Sciatic nerve (tissue), 2 donors: ENCODE measurements around the gene ACBD7. TPM values are rescaled to one million over a fixed set of nuclear protein-coding genes. Genes with fewer than 3 reads are reported as not detected.

Source experiments
- ATAC-seq: fragments of 200-7000 bp; cut with Tn5 transposase; one replicate; pipeline ENCODE4 v1.9.1; 2020; ENCODE audit warnings: mild to moderate bottlenecking, moderate library complexity
- DNase-seq: peaks from one replicate; pipeline ENCODE4 v3.0.0-alpha.2; 2020; ENCODE audit warnings: low spot score
- intact Hi-C: fragments of 100-400 bp; cut with DNase I; formaldehyde crosslinking; loops from one replicate; pipeline ENCODE4 v1.14.2; 2022
- total RNA-seq: library from RNA; stranded (reverse); fragmentation: NEBNext Ultra II Directional; extraction: Animal tissue kit (Norgen Biotek cat#: 25700); gene quantifications from one replicate; pipeline ENCODE4 v1.2.1, GENCODE V29; 2021
- donor health status: DM: no; HTN: no; CAD: no.
- donor health status: DM: no; HTN: no; CAD: no.

Gene ACBD7
- 13.1 TPM for total RNA-seq

DNA sequence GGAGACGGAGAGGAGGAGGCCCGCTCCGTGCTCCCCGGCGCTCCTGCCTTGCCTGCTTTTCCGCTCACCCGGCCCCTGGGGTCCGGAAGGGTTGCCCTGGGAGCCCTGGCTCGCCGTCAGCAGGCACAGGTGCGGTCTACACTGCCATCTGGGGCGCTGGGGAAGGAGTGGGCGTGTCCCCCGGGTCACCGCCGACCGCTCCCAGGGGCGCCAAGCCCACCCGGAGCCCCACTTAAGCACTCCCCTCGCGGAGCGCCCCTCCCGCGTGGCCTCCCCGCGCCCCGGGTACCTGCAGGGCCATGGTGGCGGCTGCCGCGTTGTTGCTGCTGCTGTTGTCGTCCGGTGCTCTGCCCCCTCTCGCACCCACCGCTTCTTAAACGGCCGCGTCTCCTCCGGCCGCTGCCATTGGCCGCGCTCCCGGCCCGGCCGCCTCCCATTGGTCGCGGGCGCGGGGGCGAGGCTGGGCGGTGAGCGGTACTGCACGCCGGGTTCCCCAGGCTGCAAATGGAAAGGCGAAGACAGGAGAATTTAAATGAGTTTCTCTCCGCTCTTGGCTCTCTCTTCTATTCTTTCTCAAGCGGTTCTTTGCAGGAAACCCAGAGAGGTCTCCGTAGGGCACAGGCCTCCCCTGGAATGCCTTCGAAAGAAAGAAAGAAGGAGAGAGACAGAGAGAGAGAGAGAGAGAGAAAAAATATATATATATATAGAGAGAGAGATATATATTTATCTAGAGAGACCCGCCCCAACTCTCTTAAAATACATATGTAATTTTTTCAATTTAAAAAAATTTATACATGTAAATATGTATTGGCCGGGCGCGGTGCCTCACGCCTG, at the start of gene ACBD7:
TSS of gene ACBD7 (minus strand) at position 349 of the 834 bp plus-strand sequence. CDS start at position 301, 48 bp downstream.
- intact Hi-C loops: no loop called here
- DNase-seq (peak; percentile 79), ATAC-seq (peak; percentile 91)

DNA sequence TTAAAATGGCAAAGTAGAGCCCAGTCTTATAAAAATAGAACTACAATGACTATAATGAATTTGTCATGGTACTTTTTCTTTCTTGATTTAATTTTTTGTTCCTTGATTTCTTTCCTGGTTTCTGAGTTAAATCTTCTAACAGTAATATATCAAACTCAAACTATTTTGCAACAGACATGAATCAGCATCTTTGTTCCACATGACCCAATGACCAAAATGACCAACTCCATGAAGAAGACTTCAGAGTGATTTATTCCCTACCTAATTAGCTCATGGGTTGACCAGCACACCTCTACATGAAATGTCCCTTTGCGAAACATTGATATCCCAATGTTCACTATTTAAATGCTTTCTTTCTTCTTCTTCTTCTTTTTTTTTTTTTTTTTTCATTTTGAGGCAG, 49.1 kb upstream of the ACBD7 start:
- ATAC-seq: no peak
- intact Hi-C loops: no loop called here
- no peak for DNase-seq

DNA sequence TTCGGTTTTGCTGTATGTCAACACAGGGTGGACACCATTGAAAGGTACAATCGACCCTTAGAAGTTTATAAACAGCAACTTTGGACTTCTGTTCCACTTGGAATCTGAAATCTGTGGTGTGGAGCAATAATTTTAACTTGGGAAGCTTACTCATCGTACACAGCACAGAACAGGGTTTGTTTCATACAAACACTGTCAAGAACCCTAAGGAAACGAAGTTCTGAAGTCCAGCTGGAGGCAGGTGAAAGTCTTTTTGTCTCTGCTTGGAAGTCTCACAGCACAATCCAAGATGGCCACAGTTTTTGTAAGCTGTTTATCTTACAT, 48.4 kb upstream of the ACBD7 start:
- intact Hi-C loops: no loop called here
- no peak for DNase-seq
- ATAC-seq: no peak

DNA sequence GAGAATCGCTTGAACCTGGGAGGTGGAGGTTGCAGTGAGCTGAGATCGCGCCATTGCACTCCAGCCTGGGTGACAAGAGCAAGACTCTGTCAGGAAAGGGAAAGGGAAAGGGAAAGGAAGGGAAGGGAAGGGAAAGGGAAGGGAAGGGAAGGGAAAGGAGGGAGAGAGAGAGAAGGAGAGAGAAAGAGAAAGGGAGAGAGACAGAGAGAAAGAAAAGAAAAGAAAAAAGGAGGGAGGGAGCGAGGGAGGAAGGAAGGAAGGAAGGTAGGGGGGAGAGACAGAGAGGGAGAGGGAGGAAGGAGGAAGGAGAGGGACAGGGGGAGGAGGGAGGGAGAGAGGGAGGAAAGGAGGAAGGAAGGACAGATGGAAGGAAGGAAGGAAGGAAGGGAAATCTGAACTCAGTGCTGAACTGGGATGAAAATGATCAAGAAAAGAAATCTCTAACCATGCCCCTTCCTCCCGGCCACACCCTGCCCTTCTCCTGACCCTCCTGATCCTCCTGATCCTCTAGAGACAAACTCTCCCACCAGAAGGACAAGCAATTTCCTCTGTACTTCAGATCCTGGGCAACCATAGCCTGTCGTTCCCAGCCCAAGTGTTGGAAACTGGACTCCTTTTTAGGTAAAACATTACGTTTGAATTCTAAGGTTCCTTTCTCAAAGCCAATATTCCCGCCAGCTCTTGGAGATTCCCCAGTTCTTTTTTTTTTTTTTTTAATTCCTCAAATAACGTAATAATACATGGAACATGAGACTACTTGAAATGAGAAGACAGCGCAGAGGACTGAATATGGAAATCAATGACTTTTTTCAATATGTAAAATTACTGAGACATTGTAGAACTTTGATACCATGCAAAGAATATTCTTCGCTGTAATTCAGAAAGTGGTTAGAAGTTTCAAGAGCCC, 47.8 kb upstream of the ACBD7 start:
- intact Hi-C loops: no loop called here
- no peak for DNase-seq
- no peak for ATAC-seq

DNA sequence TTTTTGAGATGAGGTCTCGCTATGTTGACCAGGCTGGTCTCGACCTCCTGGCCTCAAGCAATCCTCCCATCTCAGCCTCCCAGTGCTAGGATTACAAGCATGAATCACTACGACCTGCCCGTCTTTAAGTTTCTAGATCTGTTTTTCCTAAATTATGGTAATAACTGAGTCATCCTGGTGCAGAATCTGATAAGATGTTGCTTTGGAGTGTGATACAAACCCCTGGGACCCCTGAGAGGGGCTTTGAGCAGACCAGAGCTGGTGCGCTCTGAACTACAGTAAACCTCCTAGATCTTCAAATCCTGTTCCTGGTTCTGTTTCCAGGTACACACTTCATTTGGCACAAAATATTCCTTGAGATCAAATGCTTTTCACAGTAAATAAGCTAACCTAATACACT, 42.8 kb upstream of the ACBD7 start:
- intact Hi-C loops: no loop called here
- ATAC-seq (no peak), DNase-seq (no peak)

DNA sequence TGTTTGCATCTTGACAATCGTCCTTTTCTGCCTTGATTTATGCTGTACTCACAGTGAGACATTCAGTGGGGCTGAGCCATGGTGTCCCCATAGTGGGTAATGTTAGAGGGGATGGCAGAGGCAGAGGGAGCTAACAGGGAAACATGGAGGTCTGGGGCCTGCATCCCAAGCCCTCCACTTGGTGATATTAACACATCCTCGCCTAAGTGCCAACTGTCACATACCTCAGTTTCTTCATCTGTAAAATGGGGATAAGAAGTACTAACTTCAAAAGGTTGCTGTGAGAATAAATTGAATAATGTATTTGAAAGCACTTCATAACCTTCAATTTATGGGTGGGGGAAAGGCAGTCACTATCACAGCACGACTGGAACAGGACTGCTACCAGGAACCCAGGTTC, 36.3 kb upstream of the ACBD7 start:
- no peak for DNase-seq
- intact Hi-C loops: no loop called here
- no peak for ATAC-seq

DNA sequence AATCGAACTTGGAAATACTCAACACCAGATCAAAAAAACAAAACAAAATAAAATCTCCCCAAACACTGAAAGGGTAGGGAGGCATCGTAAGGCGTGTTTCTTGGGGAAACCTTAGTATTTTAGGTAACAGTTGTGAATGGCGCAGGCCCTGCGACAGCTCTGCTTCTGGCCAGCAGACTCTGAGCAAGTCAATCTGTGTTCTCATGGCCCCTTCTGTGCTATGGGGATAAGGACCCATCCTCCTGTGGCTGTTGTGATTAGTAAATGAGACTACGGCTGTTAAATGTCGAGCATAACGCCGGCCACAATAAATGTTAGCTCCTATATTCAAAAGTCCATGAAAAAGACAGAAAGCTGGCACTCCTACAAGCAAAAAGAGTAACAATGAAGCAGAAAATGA, 35.6 kb upstream of the ACBD7 start:
- intact Hi-C loops: no loop called here
- no peak for ATAC-seq
- no peak for DNase-seq

DNA sequence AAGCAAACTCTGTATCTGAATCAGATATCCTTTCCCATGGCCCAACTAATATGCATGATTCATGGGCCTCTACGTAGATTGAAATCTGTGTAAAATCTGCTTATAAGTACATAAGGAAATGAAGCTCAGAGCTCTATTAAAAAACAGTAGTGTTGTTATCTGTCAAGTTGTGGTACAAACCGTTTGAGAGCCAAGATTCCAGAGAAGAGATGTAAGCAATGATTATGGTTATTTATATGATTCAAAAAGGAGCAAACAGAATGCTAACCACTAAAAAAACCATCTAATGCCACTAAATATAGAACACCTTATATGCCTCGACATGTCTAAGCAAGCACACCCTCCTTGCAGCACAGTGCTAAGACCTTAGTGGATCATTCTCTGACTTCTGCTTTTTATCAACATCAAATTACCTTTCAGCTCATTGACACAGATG, 35.2 kb upstream of the ACBD7 start:
- ATAC-seq (no peak), DNase-seq (no peak)
- intact Hi-C loops: no loop called here

DNA sequence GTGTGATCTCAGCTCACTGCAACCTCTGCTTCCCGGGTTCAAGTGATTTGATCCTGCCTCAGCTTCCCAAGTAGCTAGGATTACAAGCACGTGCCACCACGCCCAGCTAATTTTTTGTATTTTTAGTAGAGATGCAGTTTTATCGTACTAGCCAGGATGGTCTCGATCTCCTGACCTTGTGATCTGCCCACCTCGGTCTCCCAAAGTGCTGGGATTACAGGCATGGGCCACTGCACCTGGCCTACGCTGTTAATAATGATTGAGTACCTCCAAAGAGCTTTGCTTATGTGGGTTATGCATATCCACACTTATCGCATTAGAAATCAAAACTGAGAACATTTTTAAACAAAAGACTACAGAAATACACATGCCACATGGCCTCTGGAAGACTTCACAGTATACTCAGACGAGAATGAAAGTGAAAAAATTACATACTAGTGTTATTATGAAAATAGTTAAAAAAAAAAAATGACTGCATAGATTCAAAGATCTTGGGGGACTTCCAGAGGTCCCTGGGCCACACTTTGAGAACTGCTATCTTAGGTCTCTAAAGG, 34.0 kb upstream of the ACBD7 start:
- ATAC-seq (no peak), DNase-seq (no peak)
- intact Hi-C loops: no loop called here

DNA sequence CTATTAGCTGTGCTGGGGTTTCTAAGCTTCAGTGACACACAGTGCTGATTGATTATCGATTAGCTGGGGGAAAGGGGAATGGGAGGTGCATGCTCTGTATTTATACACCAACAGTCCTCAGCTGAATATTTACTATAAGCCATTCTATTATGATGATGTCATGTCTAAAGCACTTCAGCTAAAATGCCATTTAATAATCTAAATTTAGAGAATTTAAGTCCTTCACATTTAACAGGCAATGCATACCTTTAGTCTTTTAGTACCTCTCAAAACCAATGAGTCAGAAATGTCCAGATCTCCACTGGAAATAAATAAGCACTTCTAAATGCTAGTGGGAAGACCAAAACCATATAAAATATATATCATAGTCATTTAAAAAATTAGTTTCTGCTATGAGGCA, 33.1 kb upstream of the ACBD7 start:
- ATAC-seq (no peak), DNase-seq (no peak)
- intact Hi-C loops: no loop called here

DNA sequence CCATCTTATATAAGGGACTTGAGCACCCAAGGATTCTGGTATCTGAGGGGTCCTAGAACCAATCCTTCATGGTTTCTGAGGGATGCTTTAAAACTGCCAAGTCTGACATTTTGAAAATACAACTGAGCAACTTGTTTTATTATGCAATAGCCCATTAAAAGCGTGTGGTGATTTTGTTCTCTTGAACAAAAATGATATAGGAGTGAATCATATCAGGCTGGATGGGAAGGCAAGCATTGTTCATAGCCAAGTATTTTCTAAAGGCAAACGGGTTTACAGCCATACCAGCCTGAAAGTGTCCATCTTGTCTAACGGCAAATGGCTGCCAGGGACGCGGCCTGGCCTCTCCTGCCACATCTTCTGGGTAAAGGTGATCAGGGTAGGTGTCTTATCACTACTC, 31.9 kb upstream of the ACBD7 start:
- intact Hi-C loops: no loop called here
- ATAC-seq (no peak), DNase-seq (no peak)

DNA sequence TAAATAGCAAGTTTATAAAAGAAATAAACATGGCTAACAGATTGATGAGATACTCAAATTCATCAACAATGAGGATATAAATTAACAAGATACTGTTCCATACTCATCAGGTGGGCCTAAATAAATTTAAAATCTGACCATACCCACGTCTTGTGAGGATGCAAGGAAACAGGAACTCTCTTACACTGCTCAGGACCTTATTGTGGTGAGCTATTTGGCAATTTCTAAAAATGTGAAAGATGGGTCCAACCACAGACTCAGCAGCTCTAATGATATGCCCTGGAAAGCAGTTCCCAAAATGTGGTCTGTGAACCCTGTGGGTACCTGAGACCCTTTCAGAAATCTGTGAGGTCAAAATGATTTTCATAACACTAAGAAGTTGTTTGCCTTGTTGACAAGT, 30.0 kb upstream of the ACBD7 start:
- intact Hi-C loops: no loop called here
- DNase-seq: no peak
- ATAC-seq: no peak

DNA sequence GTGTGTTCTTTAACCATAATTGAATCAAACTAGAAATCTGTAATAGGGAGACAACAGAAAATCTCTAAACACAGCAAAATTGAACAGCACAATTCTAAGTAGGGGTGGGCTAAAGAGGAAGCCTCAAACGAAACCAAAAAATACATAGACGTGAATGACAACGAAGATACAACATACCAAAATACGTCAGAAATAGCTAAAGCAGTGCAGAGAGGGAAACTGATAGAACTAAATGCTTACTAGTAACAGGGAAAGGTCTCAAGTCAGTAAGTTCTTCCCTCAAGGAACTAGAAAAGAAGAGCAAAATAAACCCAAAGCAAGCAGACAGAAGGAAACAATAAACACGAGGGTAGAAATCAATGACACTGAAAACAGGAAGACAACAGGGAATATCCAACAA, 27.6 kb upstream of the ACBD7 start:
- intact Hi-C loops: no loop called here
- DNase-seq (no peak), ATAC-seq (no peak)

DNA sequence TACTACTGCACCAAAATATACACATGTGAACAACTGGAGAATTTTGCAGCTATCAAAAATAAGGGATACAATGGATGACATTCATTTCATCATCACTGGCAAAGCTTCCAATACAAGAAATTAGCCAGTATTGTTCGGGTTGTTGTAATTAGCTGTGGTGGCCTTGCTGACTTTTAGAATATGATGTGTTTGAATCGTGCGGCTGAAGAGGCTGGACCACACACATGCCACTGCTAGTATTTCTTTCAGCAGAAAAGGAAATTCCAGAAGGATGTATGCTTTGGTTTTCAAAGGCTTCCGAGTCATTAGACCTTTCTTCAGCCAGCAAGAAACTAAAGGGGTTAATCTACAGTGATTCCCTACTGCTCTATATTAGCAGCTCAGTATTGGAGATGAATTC, 25.2 kb upstream of the ACBD7 start:
- intact Hi-C loops: no loop called here
- ATAC-seq: no peak

DNA sequence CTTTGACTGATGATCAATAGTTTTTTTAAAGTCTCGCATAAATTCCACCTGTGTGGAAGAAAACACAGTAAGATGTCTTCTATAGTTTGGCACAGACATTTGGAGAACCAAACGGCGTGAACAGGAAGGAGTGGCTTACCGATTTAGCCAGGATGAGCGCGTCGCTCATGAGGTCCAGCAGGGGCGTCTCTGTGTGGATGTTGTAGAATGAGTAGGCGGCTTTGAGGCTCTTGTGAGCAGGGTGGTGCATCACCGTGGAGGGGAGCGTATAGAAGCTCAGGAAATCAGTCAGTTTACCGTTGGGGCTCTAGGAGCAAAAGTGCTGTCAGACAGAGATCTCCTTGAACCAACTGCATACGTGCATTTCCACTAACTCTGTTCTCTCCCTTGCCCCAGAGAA, 24.1 kb upstream of the ACBD7 start:
- DNase-seq (no peak), ATAC-seq (no peak)
- intact Hi-C loops: no loop called here

More for the DNA sequence above, 25.2 kb upstream of the ACBD7 start:
- DNase-seq: no peak

DNA sequence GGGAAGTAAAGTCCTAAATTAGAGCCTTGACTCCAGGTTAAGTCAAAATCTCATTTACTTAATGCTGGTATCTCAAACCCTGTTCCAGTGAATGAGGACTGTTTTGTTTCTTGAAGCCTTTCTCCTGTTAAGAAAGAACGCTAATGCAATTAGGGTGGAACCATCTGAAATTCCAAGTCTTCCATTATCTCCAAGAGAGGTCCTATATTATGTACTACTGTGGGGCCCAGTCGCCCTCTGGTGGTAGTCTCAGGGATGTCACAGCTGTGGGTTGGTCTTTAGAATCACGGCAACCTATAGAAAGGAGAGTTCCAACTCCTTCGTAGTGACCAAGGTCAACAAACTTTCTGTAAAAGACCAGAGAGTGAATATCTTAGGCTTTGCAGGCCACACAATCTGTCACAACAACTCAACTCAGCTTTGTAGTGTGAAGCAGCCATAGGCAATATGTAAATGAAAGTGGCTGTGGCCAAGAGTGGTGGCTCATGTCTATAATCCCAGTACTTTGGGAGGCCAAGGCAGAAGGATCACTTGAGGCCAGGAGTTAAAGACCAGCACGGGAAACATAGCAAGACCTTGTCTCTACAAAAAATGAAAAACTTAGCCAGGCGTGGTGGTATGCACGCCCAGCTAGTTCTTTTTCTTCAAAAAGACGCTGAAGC, 17.9 kb upstream of the ACBD7 start:
- ATAC-seq (peak; percentile 93), DNase-seq (peak; percentile 80)
- intact Hi-C loops: no loop called here

DNA sequence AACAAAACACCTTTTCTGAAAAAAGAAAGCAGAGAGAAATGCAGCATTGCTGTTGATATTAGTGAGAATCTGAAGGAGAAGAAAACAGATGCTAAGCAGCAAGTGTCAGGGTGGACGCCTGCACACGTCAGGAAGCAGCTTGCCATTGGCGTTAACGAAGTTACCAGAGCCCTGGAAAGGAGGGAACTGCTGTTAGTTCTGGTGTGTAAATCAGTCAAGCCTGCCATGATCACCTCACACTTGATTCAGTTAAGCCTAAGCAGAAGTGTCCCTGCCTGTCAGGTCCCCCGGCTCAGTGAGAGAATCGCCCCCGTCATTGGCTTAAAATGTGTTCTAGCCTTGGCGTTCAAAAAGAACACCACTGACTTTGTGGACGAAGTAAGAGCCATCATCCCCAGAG, 14.9 kb upstream of the ACBD7 start:
- intact Hi-C loops: no loop called here

DNA sequence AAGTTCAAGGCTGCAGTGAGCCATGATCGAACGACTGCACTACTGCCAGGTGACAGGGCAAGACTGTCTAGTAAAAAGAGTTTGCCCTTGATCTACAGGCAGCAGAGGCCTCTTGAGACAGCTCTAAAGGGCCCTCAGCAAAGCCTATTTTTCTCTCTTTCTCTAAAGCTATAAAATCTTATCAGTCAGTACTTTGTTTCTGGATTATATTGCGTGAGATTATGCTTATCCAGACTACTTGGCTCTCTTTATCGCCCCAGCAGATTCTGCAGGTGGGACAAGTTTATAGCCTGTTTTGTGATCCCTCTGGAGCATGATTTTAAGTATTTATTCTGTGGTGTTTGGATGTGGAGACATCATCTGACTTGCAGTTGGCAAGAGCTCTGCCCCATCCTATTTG, 11.3 kb upstream of the ACBD7 start:
- intact Hi-C loops: no loop called here
- ATAC-seq: no peak
- DNase-seq: no peak

More for the DNA sequence above, 14.9 kb upstream of the ACBD7 start:
- no peak for DNase-seq
- ATAC-seq: no peak

DNA sequence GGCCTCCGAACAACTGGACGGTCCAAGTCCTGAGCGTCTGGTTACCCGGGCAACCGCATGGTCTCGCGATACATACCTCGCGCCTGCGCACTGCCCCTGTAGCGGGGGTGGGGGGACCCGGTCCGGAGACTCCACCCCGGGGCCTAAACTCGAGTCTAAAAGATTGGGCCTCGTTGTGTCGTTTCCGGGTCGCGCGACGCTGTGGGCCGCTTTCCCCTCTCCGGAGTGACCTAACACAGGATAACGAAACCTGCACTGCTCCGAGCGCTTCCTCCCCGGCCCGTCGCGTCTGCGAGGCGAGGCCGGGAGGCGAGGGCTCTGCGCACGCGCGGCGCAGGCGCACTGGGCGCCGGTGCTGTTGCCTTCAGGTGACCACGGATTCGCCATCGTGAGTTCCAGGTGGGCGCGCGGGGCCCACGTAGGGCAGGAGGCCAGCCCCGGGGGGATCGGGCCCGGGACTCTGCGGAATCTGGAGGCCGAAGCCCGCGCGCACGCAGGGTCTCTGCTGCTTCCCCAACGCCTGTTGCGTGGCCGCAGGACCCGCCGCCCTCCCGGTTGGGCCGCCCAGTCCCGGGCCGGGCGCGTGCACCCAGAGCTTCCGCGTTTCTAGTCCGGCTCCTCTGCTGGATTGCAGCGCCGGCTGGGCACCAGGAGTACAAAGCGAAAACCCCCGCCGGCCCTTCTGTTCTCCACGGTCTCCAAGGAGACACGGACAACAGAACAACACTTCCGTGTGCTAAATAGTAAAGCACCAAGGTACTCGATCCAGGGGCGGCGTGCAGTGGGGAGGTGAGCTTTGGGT, 8.6 kb upstream of the ACBD7 start, which contains the start of gene RPP38:
TSS of gene RPP38 (plus strand) at position 345 of the 802 bp plus-strand sequence. CDS start 5,960 bp downstream, outside the sequence.
- DNase-seq (peak; percentile 99), ATAC-seq (peak; percentile 99)
- intact Hi-C loops: no loop called here
